Natural killer cell (primary cell): Measurements from ENCODE around the gene KLK14. TPM values are rescaled to one million over a fixed set of nuclear protein-coding genes. Genes with fewer than 3 reads are reported as not detected.

Experiments
- ATAC-seq, 3 donors: fragments of 150-1000 bp in 2 of 3; fragments of 200-7000 bp in 1 of 3; cut with Tn5 transposase; 1 replicate in 1 of 3; 2 replicates in 2 of 3; pipeline ENCODE4 v1.10.0; 2021; ENCODE audit warnings: mild to moderate bottlenecking in 2 of 3, moderate library complexity in 2 of 3
- DNase-seq, 2 donors: peaks; one replicate each; pipeline versions ENCODE4 v3.0.0 to v3.0.0-alpha.2; 2013 to 2021; ENCODE audit warnings: mixed read lengths in 1 of 2
- H3K27ac ChIP-seq: one replicate; pipeline ENCODE4 v1.5.1; 2013; ENCODE audit warnings: mild to moderate bottlenecking, low read length
- H3K27me3 ChIP-seq: one replicate; pipeline ENCODE4 v1.6.1; 2013; ENCODE audit warnings: low read length; ENCODE audit not compliant: control insufficient read depth, insufficient read depth
- H3K36me3 ChIP-seq: one replicate; pipeline ENCODE4 v1.6.1; 2013; ENCODE audit warnings: low read length; ENCODE audit not compliant: control insufficient read depth, insufficient read depth
- H3K4me1 ChIP-seq: one replicate; pipeline ENCODE4 v1.6.1; 2013; ENCODE audit warnings: low read length; ENCODE audit not compliant: control insufficient read depth, insufficient read depth
- H3K4me3 ChIP-seq: one replicate; pipeline ENCODE4 v1.5.1; 2013; ENCODE audit warnings: low read length
- H3K9me3 ChIP-seq: one replicate; pipeline ENCODE4 v1.6.1; 2013; ENCODE audit warnings: low read length; ENCODE audit not compliant: control insufficient read depth, insufficient read depth
- H3K27ac Mint-ChIP-seq, 2 donors: one replicate each; pipeline ENCODE4 v1.8.0; 2022; ENCODE audit warnings: mild to moderate bottlenecking in 2 of 2, mixed read lengths in 2 of 2, moderate library complexity in 1 of 2
- H3K27me3 Mint-ChIP-seq, 2 donors: one replicate each; pipeline ENCODE4 v1.8.0; 2022; ENCODE audit warnings: low read depth in 2 of 2, mixed read lengths in 2 of 2
- H3K36me3 Mint-ChIP-seq: one replicate; pipeline ENCODE4 v1.8.0; 2022; ENCODE audit warnings: mixed read lengths
- H3K4me1 Mint-ChIP-seq, 2 donors: one replicate each; pipeline ENCODE4 v1.8.0; 2022; ENCODE audit warnings: mixed read lengths in 2 of 2
- H3K4me3 Mint-ChIP-seq: one replicate; pipeline ENCODE4 v1.8.0; 2022; ENCODE audit warnings: mild to moderate bottlenecking, moderate library complexity, mixed read lengths
- H3K9me3 Mint-ChIP-seq, 2 donors: one replicate each; pipeline ENCODE4 v1.8.0; 2022; ENCODE audit warnings: mixed read lengths in 2 of 2
- WGBS: methylation state at CpG from one replicate; pipeline ENCODE4 v1.1.7; 2013; ENCODE audit warnings: missing lambda C conversion rate; ENCODE audit not compliant: insufficient coverage; 5-methylcytosine and 5-hydroxymethylcytosine counted together
- intact Hi-C: fragments of 100-400 bp; cut with micrococcal nuclease; formaldehyde crosslinking; loops from one replicate; pipeline ENCODE4 v1.14.2; 2022
- total RNA-seq, 4 donors: library from RNA; stranded (reverse); fragments of 120-200 nt in 1 of 4; gene quantifications; one replicate each; pipeline versions ENCODE4 v1.2.3 to v1.2.4, GENCODE V29; 2013 to 2022
- TF ChIP-seq, protein P1 (sequence below): fragments of 200-600 bp; IDR thresholded peaks from one replicate; pipeline ENCODE4 v1.8.0; 2022; ENCODE audit warnings: antibody characterized with exemption

The KLK14 gene
- total RNA-seq, 3 donors from 2014 or later (not counting 1 experiment from before 2014, with no cell fraction given): 0.64 to 1.3 (median 1.1) TPM

DNA sequence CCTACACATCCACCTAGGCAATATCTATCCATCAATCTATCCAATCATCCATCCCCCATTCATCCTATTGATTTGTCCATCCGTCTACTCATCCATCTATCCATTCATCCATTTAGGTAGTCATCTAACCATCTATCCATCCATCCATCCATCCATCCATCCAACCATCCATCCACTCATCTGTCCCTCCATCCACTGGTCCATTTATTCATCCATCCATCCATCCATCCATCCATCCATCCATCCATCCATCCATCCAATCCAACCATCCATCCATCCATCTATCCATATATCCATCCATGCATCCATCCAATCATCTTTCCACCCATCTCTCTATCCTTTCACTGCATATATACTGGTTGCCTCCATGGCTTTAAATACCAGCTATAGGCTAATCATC, 21.7 kb downstream of the KLK14 start:
- DNase-seq: no peak
- TF ChIP-seq, protein P1, sequence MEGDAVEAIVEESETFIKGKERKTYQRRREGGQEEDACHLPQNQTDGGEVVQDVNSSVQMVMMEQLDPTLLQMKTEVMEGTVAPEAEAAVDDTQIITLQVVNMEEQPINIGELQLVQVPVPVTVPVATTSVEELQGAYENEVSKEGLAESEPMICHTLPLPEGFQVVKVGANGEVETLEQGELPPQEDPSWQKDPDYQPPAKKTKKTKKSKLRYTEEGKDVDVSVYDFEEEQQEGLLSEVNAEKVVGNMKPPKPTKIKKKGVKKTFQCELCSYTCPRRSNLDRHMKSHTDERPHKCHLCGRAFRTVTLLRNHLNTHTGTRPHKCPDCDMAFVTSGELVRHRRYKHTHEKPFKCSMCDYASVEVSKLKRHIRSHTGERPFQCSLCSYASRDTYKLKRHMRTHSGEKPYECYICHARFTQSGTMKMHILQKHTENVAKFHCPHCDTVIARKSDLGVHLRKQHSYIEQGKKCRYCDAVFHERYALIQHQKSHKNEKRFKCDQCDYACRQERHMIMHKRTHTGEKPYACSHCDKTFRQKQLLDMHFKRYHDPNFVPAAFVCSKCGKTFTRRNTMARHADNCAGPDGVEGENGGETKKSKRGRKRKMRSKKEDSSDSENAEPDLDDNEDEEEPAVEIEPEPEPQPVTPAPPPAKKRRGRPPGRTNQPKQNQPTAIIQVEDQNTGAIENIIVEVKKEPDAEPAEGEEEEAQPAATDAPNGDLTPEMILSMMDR: no peak
- Histone ChIP-seq H3K4me3 (no peak overlapping the region), H3K4me1 (peaks cover 8% of the 10 kb centered on the region), H3K36me3 (no peaks in the 10 kb centered on the region), H3K27me3 (peaks cover 11% of the 10 kb centered on the region), H3K27ac (no peak overlapping the region), H3K9me3 (no peaks in the 10 kb centered on the region)
- WGBS: 0% methylated on average over 1 of the region's 1 CpG
- Mint-ChIP-seq H3K27ac (no peak overlapping the region), H3K4me1 (peaks cover 0 to 7% of the 10 kb centered on the region in 2 donors), H3K9me3 (peaks cover 3 to 4% of the 10 kb centered on the region in 2 donors), H3K27me3 (peaks cover 6 to 34% of the 10 kb centered on the region in 2 donors), H3K36me3 (no peaks in the 10 kb centered on the region), H3K4me3 (no peak overlapping the region)
- intact Hi-C loops: no loop called here
- ATAC-seq: no peak

DNA sequence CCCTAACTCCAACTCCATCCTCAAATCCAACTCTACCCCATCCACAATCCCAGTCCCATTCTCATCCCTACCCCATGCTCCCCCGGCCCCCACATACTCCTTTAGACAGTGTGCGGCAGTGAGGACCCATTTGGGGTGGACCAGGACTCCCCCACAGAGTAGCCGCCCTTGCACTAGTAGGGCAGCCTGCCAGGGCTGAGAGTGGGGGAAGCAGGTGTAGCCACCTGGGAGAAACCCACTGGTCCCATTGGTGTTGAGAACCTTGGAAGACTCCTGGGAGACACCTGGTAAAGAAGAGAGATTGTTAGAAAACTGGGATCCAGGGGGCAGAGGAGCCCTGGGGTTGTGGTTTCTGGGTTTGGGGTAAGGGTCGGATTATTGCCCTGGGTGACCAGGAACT, 22.4 kb downstream of the KLK14 start:
- Mint-ChIP-seq H3K27me3 (peaks cover 12 to 34% of the 10 kb centered on the region in 2 donors), H3K36me3 (no peaks in the 10 kb centered on the region), H3K27ac (no peak overlapping the region), H3K4me3 (no peak overlapping the region), H3K4me1 (peaks cover 0 to 3% of the 10 kb centered on the region in 2 donors), H3K9me3 (peaks cover 3 to 4% of the 10 kb centered on the region in 2 donors)
- H3K9me3 ChIP-seq: no peaks in the 10 kb centered on the region
- DNase-seq: no peak
- H3K27me3 ChIP-seq: peaks cover 6% of the 10 kb centered on the region
- 64% methylated on average over 4 of the region's 4 CpGs for WGBS
- no peak overlapping the region for H3K4me3 ChIP-seq
- no peak for ATAC-seq
- no peak overlapping the region for H3K27ac ChIP-seq
- TF ChIP-seq, protein P1: no peak
- peaks cover 8% of the 10 kb centered on the region for H3K4me1 ChIP-seq
- H3K36me3 ChIP-seq: no peaks in the 10 kb centered on the region
- intact Hi-C loops: no loop called here

DNA sequence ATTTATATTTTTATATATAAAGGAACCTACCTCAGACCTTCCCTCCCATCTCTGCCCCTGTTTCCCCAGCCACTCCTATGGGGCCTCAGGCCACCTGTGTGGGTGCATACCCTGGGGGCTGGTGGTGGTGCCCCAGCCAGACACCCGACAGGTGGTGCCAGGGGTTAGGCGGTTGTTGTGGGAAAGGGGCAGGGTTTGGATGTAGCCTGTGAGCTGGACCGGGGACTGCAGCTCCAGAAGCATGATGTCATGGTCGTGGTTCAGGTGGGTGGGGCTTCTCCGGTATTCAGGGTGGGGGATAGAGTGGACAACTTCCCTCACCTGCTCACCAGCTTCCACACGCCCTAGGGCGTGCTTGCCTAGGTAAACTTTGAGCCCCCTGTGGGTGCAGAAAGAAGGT, 23.0 kb downstream of the KLK14 start:
- Mint-ChIP-seq H3K9me3 (peaks cover 3 to 4% of the 10 kb centered on the region in 2 donors), H3K27ac (no peak overlapping the region), H3K36me3 (no peaks in the 10 kb centered on the region), H3K4me3 (no peak overlapping the region), H3K27me3 (peaks cover 18 to 34% of the 10 kb centered on the region in 2 donors), H3K4me1 (no peaks in the 10 kb centered on the region)
- Histone ChIP-seq H3K4me1 (peaks cover 3% of the 10 kb centered on the region), H3K36me3 (no peaks in the 10 kb centered on the region), H3K27ac (no peak overlapping the region), H3K27me3 (peaks cover 3% of the 10 kb centered on the region), H3K9me3 (no peaks in the 10 kb centered on the region), H3K4me3 (no peak overlapping the region)
- intact Hi-C loops: no loop called here
- ATAC-seq (no peak), DNase-seq (no peak)
- 85% methylated on average over 4 of the region's 7 CpGs for WGBS
- TF ChIP-seq, protein P1: no peak

DNA sequence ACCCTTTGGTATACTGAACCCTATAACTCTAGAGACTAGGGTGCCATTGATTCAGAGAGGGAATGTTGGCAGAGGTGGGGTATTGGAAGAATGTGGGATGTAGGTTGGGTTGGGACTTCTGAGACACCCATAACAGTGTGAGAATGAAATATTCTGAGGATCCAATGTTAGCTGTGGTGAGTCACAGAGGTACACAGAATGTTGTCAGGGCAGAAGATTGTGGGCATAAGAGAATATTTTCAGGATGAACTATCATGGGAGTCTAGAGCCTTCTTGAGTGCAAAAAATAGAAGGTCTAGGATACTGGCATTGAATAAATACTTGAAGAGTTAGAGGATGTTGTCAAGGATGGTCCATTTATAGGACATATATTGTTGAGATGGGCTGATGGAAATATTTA, 26.8 kb downstream of the KLK14 start:
- intact Hi-C loops: no loop called here
- no peak for DNase-seq
- no peaks in the 10 kb centered on the region for H3K9me3 Mint-ChIP-seq
- no peak overlapping the region for H3K4me3 Mint-ChIP-seq
- H3K36me3 ChIP-seq: no peaks in the 10 kb centered on the region
- H3K27me3 ChIP-seq: peaks cover 3% of the 10 kb centered on the region
- peaks cover 36% of the 10 kb centered on the region in 2 donors for H3K27me3 Mint-ChIP-seq
- no peaks in the 10 kb centered on the region for H3K4me1 ChIP-seq
- ATAC-seq: no peak
- H3K36me3 Mint-ChIP-seq: no peaks in the 10 kb centered on the region
- H3K27ac Mint-ChIP-seq: no peak overlapping the region
- H3K27ac ChIP-seq: no peak overlapping the region
- no peaks in the 10 kb centered on the region for H3K4me1 Mint-ChIP-seq
- TF ChIP-seq, protein P1: no peak
- no peak overlapping the region for H3K4me3 ChIP-seq
- no peaks in the 10 kb centered on the region for H3K9me3 ChIP-seq
